ENCODE data around the gene AKAP5. TPM values are rescaled to one million over a fixed set of nuclear protein-coding genes. Genes with fewer than 3 reads are reported as not detected.

Gene AKAP5
- total RNA-seq (2014; rRNA removed), result 0.13 and 0.40 TPM in 2 replicates
- 0.36 TPM for polyA plus RNA-seq (2012)

GRCh38 chr14:64465191-64465822, at the start of gene AKAP5:
Gene AKAP5, plus strand, starts transcription at chr14:64465499. Its CDS starts 2,896 bp downstream, at chr14:64468395.
- peak; percentile 3 for DNase-seq (ENCODE audit: low read depth)

GRCh38 chr14:64416348-64416932, 48.9 kb upstream of the AKAP5 start:
- DNase-seq (ENCODE audit: low read depth), result no peak

- DNase-seq (ENCODE audit: low read depth), result peak; percentile 47
These were observed 48.1 kb upstream of the AKAP5 start for GRCh38 chr14:64417055-64417770.

- DNase-seq (ENCODE audit: low read depth), result no peak
These were observed 47.6 kb upstream of the AKAP5 start for GRCh38 chr14:64417771-64418125.

GRCh38 chr14:64419003-64419402, 46.3 kb upstream of the AKAP5 start:
- DNase-seq (ENCODE audit: low read depth), result no peak

GRCh38 chr14:64421166-64421565, 44.1 kb upstream of the AKAP5 start:
- peak; percentile 81 for DNase-seq (ENCODE audit: low read depth)

GRCh38 chr14:64422005-64422404, 43.3 kb upstream of the AKAP5 start:
- no peak for DNase-seq (ENCODE audit: low read depth)

- DNase-seq (ENCODE audit: low read depth), result no peak
These were observed 42.5 kb upstream of the AKAP5 start for GRCh38 chr14:64422756-64423155.

- peak; percentile 61 for DNase-seq (ENCODE audit: low read depth)
These were observed 41.3 kb upstream of the AKAP5 start for GRCh38 chr14:64423987-64424386.

- no peak for DNase-seq (ENCODE audit: low read depth)
These were observed 30.8 kb upstream of the AKAP5 start for GRCh38 chr14:64434528-64434927.

- DNase-seq (ENCODE audit: low read depth), result peak; percentile 86
These were observed 27.0 kb upstream of the AKAP5 start for GRCh38 chr14:64438181-64438841.

GRCh38 chr14:64439141-64439540, 26.2 kb upstream of the AKAP5 start:
- DNase-seq (ENCODE audit: low read depth), result peak; percentile 20

GRCh38 chr14:64440494-64440893, 24.8 kb upstream of the AKAP5 start:
- DNase-seq (ENCODE audit: low read depth), result peak; percentile 49

GRCh38 chr14:64442300-64442988, 22.9 kb upstream of the AKAP5 start:
- no peak for DNase-seq (ENCODE audit: low read depth)

- DNase-seq (ENCODE audit: low read depth), result no peak
These were observed 21.2 kb upstream of the AKAP5 start for GRCh38 chr14:64444140-64444539.

GRCh38 chr14:64444984-64445845, 20.1 kb upstream of the AKAP5 start:
- peak; percentile 83 for DNase-seq (ENCODE audit: low read depth)

- no peak for DNase-seq (ENCODE audit: low read depth)
These were observed 17.2 kb upstream of the AKAP5 start for GRCh38 chr14:64447876-64448670.

GRCh38 chr14:64450255-64450654, 15.0 kb upstream of the AKAP5 start:
- no peak for DNase-seq (ENCODE audit: low read depth)

- DNase-seq (ENCODE audit: low read depth), result no peak
These were observed 10.6 kb upstream of the AKAP5 start for GRCh38 chr14:64454671-64455070.

All from LHCN-M2 (cell line).